KMS-11 (cell line): ENCODE results near the gene YIPF2.
"Not testable (repeated sequence)": the region's sequence is repeated elsewhere in the genome, so short reads cannot be mapped to it uniquely, and the experiment has no call there.

Source experiments
- H2AFZ ChIP-seq: fragments of 200-600 bp; sonication (generic); 2 replicates; pipeline ENCODE4 v1.6.1; 2016; ENCODE audit warnings: antibody characterized with exemption, mixed run types, low read depth
- H3K27ac ChIP-seq: fragments of 200-600 bp; sonication (generic); 2 replicates; pipeline ENCODE4 v1.6.1; 2016; ENCODE audit warnings: mild to moderate bottlenecking, mixed run types
- H3K27me3 ChIP-seq: fragments of 200-600 bp; sonication (generic); 2 replicates; pipeline ENCODE4 v1.6.1; 2017; ENCODE audit warnings: mild to moderate bottlenecking, low read depth, mixed run types, moderate library complexity; ENCODE audit not compliant: insufficient read depth
- H3K36me3 ChIP-seq: fragments of 200-600 bp; sonication (generic); 2 replicates; pipeline ENCODE4 v1.6.1; 2017; ENCODE audit warnings: mild to moderate bottlenecking, mixed run types; ENCODE audit not compliant: insufficient read depth
- H3K4me1 ChIP-seq: fragments of 200-600 bp; sonication (generic); 2 replicates; pipeline ENCODE4 v1.6.1; 2016; ENCODE audit warnings: mild to moderate bottlenecking, low read depth, mixed run types; ENCODE audit not compliant: poor library complexity, severe bottlenecking
- H3K4me2 ChIP-seq: fragments of 200-600 bp; sonication (generic); 2 replicates; pipeline ENCODE4 v1.7.0; 2016; ENCODE audit warnings: mild to moderate bottlenecking, mixed run types
- H3K4me3 ChIP-seq: fragments of 200-600 bp; sonication (generic); IDR thresholded peaks from 2 replicates; pipeline ENCODE4 v1.6.1; 2017; ENCODE audit warnings: low read depth, low read length, mixed read lengths; ENCODE audit not compliant: insufficient read depth
- H3K79me2 ChIP-seq: fragments of 200-600 bp; sonication (generic); 2 replicates; pipeline ENCODE4 v1.6.1; 2016; ENCODE audit warnings: low read depth, mixed run types; ENCODE audit not compliant: insufficient read depth
- H3K9ac ChIP-seq: fragments of 200-600 bp; sonication (generic); 2 replicates; pipeline ENCODE4 v1.6.1; 2016; ENCODE audit warnings: mild to moderate bottlenecking, mixed run types
- H4K20me1 ChIP-seq: fragments of 200-600 bp; sonication (generic); 2 replicates; pipeline ENCODE4 v1.6.1; 2016; ENCODE audit warnings: mild to moderate bottlenecking, mixed run types; ENCODE audit not compliant: insufficient read depth
- TF ChIP-seq, protein P1 (sequence below): fragments of 200-600 bp; sonication (generic); conservative IDR thresholded peaks from 2 replicates; pipeline ENCODE4 v1.6.1; 2017; ENCODE audit warnings: low read depth, mild to moderate bottlenecking, antibody characterized with exemption, low read length, moderate library complexity, mixed read lengths

The YIPF2 gene

GRCh38 chr19:10945264-10945663 is 16.8 kb upstream of the YIPF2 start:
- TF ChIP-seq, protein P1, sequence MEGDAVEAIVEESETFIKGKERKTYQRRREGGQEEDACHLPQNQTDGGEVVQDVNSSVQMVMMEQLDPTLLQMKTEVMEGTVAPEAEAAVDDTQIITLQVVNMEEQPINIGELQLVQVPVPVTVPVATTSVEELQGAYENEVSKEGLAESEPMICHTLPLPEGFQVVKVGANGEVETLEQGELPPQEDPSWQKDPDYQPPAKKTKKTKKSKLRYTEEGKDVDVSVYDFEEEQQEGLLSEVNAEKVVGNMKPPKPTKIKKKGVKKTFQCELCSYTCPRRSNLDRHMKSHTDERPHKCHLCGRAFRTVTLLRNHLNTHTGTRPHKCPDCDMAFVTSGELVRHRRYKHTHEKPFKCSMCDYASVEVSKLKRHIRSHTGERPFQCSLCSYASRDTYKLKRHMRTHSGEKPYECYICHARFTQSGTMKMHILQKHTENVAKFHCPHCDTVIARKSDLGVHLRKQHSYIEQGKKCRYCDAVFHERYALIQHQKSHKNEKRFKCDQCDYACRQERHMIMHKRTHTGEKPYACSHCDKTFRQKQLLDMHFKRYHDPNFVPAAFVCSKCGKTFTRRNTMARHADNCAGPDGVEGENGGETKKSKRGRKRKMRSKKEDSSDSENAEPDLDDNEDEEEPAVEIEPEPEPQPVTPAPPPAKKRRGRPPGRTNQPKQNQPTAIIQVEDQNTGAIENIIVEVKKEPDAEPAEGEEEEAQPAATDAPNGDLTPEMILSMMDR: no peak
- H3K4me2 ChIP-seq: no peak overlapping the region
- H2AFZ ChIP-seq: no peak overlapping the region
- no peaks in the 10 kb centered on the region for H4K20me1 ChIP-seq
- H3K27me3 ChIP-seq: no peaks in the 10 kb centered on the region
- no peaks in the 10 kb centered on the region for H3K36me3 ChIP-seq
- no peak overlapping the region for H3K9ac ChIP-seq
- H3K4me1 ChIP-seq: peaks cover 26% of the 10 kb centered on the region
- no peaks in the 10 kb centered on the region for H3K79me2 ChIP-seq
- no peak overlapping the region for H3K27ac ChIP-seq
- no peak overlapping the region for H3K4me3 ChIP-seq

DNA sequence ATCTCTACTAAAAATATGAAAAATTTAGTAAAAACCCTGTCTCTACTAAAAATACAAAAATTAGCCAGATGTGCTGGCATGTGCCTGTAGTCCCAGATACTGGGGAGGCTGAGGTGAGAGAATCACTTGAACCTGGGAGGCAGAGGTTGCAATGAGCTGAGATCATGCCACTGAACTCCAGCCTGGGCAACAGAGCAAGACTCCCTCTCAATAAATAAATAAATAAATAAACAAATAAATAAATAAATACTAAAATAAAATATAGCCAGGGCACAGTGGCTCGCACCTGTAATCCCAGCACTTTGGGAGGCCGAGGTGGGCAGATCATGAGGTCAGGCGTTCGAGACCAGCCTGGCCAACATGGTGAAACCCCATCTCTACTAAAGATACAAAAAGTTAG is 15.0 kb upstream of the YIPF2 start:
- not testable (repeated sequence) for H3K27ac ChIP-seq, H3K36me3 ChIP-seq, H3K4me3 ChIP-seq

DNA sequence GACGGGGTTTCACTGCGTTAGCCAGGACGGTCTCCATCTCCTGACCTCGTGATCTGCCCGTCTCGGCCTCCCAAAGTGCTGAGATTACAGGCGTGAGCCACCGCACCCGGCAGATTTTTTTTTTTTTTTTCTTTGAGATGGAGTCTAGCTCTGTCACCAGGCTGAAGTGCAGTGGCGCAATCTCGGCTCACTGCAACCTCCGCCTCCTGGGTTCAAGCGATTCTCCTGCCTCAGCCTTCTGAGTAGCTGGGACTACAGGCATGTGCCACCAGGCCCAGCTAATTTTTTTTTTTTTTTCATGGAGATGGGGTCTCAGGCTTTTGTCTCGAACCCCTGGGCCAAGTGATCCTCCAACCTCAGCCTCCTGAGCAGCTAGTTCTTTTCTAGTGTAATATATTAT is 13.2 kb upstream of the YIPF2 start:
- H3K4me3 ChIP-seq, H3K4me2 ChIP-seq, H4K20me1 ChIP-seq, H3K79me2 ChIP-seq, H3K27me3 ChIP-seq, H3K27ac ChIP-seq, H3K9ac ChIP-seq, H3K36me3 ChIP-seq, H2AFZ ChIP-seq: not testable (repeated sequence)
- H3K4me1 ChIP-seq: peaks cover 61% of the 10 kb centered on the region

More for the DNA sequence above, 15.0 kb upstream of the YIPF2 start:
- H3K9ac ChIP-seq, H3K27me3 ChIP-seq, H2AFZ ChIP-seq, H3K79me2 ChIP-seq, H4K20me1 ChIP-seq, H3K4me2 ChIP-seq: not testable (repeated sequence)
- H3K4me1 ChIP-seq: peaks cover 45% of the 10 kb centered on the region

DNA sequence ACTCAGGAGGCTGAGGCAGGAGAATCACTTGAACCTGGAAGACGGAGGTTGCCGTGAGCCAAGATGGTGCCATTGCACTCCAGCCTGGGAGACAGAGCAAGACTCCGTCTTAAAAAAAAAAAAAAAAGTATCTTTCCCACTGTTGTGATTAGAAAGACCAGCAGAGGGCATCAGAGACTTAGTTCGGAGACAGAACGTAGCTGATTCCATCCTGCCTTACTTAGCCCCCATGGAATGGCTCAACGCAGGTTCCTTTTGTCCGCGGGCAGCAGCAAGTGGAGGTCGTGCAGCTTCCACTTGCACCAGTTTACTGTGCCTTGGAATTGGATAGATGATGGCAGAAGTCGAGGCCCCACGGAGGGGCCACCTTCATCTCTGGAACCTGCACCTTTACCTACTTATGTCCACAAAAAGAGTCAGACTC is 8.2 kb upstream of the YIPF2 start:
- H3K27ac ChIP-seq: no peak overlapping the region
- H3K4me1 ChIP-seq: peaks cover 57% of the 10 kb centered on the region
- H3K79me2 ChIP-seq: peaks cover 13% of the 10 kb centered on the region; the same call in 1 of the 2 replicates
- H3K36me3 ChIP-seq: no peaks in the 10 kb centered on the region
- no peaks in the 10 kb centered on the region for H3K27me3 ChIP-seq
- no peak overlapping the region for H2AFZ ChIP-seq
- H3K4me3 ChIP-seq: no peak overlapping the region
- no peak overlapping the region for H3K9ac ChIP-seq
- TF ChIP-seq, protein P1: peak; percentile 71
- H3K4me2 ChIP-seq: peak overlapping the region; percentile 72
- H4K20me1 ChIP-seq: no peaks in the 10 kb centered on the region

DNA sequence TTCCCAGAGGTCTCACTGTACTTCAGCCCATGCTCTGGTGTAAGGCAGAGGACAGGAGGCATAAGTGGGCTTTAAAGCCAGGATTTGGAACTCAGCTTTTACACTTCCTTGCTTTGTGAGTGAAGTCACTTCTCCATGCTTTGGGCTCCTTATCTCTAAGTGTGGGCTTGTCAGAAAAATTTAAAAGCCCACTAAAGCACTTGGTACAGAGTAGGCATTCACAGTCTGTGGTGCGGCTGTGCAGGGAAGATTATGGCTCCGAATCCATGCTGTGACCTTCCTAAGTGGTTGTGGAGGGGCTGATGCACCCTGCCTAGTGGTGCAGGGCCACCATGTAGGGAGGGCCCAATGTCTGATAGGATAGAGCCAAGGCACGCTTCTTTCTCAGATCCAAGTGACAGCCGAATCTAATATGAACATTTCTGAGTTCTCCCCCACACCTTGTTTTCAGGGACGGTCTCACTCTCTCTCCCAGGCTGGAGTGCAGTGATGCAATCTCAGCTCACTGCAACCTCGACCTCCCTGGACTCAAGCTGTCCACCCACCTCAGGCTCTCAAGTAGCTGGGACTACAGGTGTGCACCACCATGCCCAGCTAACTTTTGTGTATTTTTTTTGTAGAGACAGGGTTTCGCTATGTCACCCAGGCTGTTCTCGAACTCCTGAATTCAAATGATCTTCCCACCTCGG is 7.1 kb upstream of the YIPF2 start:
- Histone ChIP-seq H3K27me3 (no peaks in the 10 kb centered on the region), H3K27ac (no peak overlapping the region), H3K4me2 (no peak overlapping the region), H3K4me1 (peaks cover 45% of the 10 kb centered on the region), H3K4me3 (no peak overlapping the region), H3K36me3 (no peaks in the 10 kb centered on the region), H3K9ac (no peak overlapping the region), H2AFZ (no peak overlapping the region), H3K79me2 (peaks cover 19% of the 10 kb centered on the region; the same call in 1 of the 2 replicates), H4K20me1 (no peaks in the 10 kb centered on the region)
- TF ChIP-seq, protein P1: no peak
